NB4 (cell line): ENCODE measurements around the gene PRCP.

Source experiments
- MAX ChIP-seq: IDR thresholded peaks from 2 replicates; pipeline ENCODE4 v1.6.1; 2011; ENCODE audit warnings: low read depth, low read length
- POLR2A ChIP-seq: IDR thresholded peaks from 2 replicates; pipeline ENCODE4 v1.6.1; 2011; ENCODE audit warnings: mild to moderate bottlenecking; ENCODE audit not compliant: insufficient read length; ENCODE audit errors: extremely low read depth
- TF ChIP-seq, protein P1 (sequence below): IDR thresholded peaks from one replicate; pipeline ENCODE4 v1.5.1; 2012; ENCODE audit warnings: low read depth, low read length

DNA sequence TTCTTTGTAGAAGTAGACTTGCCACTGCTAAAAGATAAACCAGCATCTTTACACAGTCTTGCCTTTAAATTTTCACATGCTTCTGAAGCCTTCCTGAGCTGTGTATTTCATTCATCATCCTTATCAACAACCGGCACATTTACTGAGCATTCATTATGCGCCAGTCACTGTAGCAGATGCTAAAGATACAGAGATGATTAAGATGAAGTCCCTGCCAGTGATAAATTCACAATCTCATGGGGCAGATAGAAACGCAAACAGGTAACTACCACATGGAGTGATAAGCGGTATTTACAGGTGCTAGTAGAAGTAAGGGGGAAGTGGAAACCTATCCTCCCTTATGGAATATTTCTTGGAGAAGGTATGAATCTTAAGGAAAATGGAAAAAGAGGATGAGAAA lies 67.2 kb downstream of the PRCP start:
- TF ChIP-seq, protein P1, sequence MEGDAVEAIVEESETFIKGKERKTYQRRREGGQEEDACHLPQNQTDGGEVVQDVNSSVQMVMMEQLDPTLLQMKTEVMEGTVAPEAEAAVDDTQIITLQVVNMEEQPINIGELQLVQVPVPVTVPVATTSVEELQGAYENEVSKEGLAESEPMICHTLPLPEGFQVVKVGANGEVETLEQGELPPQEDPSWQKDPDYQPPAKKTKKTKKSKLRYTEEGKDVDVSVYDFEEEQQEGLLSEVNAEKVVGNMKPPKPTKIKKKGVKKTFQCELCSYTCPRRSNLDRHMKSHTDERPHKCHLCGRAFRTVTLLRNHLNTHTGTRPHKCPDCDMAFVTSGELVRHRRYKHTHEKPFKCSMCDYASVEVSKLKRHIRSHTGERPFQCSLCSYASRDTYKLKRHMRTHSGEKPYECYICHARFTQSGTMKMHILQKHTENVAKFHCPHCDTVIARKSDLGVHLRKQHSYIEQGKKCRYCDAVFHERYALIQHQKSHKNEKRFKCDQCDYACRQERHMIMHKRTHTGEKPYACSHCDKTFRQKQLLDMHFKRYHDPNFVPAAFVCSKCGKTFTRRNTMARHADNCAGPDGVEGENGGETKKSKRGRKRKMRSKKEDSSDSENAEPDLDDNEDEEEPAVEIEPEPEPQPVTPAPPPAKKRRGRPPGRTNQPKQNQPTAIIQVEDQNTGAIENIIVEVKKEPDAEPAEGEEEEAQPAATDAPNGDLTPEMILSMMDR = no peak
- no peak for TF ChIP-seq POLR2A
- TF ChIP-seq MAX = no peak
